ENCODE measurements around the gene DNAAF1. TPM values are rescaled to one million over a fixed set of nuclear protein-coding genes. Genes with fewer than 3 reads are reported as not detected.

DNAAF1 gene
- total RNA-seq, 3 donors from 2014 or later = 1.2 to 9.5 TPM; not detected in 1

DNA sequence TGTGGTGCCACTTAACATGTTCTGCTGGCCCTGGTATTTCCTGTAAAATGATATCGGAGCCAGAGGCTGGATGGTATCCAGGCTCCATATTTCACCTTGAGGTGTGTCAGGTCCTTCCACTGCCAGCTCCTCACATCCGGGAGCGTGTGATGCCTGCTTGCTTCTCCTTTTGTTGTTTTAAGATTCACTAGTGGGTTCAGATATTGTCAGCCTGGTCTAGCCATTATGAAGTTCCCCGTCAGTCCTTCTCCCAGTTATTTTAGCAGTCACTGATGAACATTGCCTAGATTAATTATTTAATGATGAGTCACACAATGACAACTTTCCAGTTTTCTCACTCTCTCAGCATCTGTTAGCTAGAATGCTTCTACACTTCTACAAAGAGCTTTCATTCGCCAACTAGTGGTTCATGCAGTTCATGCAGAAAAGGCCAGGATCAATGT lies 11.3 kb downstream of the DNAAF1 start:
- no peak for TF ChIP-seq POLR2A (IDR thresholded peaks at IDR 0.05)
- TF ChIP-seq, protein P1, sequence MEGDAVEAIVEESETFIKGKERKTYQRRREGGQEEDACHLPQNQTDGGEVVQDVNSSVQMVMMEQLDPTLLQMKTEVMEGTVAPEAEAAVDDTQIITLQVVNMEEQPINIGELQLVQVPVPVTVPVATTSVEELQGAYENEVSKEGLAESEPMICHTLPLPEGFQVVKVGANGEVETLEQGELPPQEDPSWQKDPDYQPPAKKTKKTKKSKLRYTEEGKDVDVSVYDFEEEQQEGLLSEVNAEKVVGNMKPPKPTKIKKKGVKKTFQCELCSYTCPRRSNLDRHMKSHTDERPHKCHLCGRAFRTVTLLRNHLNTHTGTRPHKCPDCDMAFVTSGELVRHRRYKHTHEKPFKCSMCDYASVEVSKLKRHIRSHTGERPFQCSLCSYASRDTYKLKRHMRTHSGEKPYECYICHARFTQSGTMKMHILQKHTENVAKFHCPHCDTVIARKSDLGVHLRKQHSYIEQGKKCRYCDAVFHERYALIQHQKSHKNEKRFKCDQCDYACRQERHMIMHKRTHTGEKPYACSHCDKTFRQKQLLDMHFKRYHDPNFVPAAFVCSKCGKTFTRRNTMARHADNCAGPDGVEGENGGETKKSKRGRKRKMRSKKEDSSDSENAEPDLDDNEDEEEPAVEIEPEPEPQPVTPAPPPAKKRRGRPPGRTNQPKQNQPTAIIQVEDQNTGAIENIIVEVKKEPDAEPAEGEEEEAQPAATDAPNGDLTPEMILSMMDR (IDR thresholded peaks at IDR 0.05) = no peak
- no peak for TF ChIP-seq POLR2AphosphoS5 (IDR thresholded peaks at IDR 0.05)
- Histone ChIP-seq H3K4me3 (no peak overlapping the region), H3K27me3 (no peaks in the 10 kb centered on the region), H3K27ac (no peak overlapping the region), H3K4me1 (no peaks in the 10 kb centered on the region), H3K9me3 (no peaks in the 10 kb centered on the region), H3K36me3 (no peaks in the 10 kb centered on the region)
- no peak for DNase-seq (ENCODE audit: low spot score in 2 of 2)
- intact Hi-C loops (cut with DNase I; ENCODE audit: low total_unique reads) = no loop called here

DNA sequence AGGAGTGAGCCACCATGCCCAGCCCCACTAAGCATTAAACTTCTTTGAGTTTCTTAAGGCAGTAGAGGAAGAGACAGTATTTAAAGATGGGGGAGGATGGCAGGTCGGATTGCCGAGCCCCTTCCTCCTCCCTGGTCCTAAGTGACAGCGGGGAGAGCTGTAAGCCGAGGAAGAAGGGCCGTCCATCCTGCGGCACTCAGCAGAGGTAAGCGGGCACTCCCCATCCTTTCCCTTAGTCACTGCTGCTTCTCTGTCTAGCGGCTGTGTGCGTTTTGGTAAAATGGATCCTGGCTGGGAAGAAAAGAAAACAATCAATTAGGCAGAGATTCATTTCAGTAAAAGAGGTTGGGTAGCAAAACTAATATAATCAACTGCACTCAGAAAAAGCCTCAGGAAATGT lies 13.9 kb downstream of the DNAAF1 start:
- Histone ChIP-seq H3K36me3 (no peaks in the 10 kb centered on the region), H3K27ac (no peak overlapping the region), H3K27me3 (no peaks in the 10 kb centered on the region), H3K4me1 (no peaks in the 10 kb centered on the region), H3K4me3 (no peak overlapping the region), H3K9me3 (no peaks in the 10 kb centered on the region)
- TF ChIP-seq POLR2A (IDR thresholded peaks at IDR 0.05) = no peak
- TF ChIP-seq POLR2AphosphoS5 (IDR thresholded peaks at IDR 0.05) = no peak
- TF ChIP-seq, protein P1 (IDR thresholded peaks at IDR 0.05) = no peak
- intact Hi-C loops (cut with DNase I; ENCODE audit: low total_unique reads) = loop anchor here (2.0 kb wide), 1 partner anchor 56 kb away; no protein-coding TSS in a partner anchor
- DNase-seq (ENCODE audit: low spot score in 2 of 2) = no peak

DNA sequence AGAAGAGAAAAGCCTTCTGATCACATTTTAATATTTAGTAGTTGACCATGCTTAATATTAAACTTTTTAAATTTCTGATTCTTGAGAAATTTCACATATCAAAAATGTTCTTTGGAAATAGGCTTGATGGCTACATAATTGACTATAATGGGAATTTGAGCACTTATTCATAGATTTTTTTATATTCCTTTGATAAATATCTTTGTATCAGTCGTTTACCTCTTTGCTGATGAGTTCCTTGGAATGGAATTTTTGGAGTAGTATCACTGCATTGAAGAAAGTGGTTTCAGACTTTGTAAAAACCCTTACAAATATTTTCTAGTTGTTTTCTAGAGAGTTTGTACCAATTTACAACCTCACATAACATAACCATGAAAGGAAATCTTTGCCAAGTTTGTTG lies 14.7 kb downstream of the DNAAF1 start:
- Histone ChIP-seq H3K27me3 (no peaks in the 10 kb centered on the region), H3K9me3 (no peaks in the 10 kb centered on the region)
- no peak for TF ChIP-seq POLR2AphosphoS5 (IDR thresholded peaks at IDR 0.05)
- TF ChIP-seq, protein P1 (IDR thresholded peaks at IDR 0.05) = no peak

DNA sequence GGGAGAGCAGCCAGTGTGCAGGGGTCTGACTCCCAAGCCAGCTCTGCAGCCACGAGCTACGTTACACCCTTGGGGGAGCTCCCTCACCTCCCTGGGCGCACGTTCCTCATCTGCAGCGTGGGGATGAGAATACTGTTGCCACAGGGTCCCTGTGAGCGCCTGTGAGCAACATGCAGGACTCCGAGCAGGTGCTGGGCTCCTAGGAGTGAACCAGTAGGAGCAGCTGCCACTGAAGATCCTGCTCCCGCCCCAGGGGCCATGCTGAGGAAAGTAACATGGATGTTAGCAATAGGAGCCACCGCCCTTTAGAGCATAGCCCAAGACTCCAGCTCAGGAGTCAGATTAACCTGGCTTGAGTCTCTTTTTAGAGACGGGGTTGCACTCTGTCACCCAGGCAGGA lies 15.9 kb downstream of the DNAAF1 start:
- no peak for DNase-seq (ENCODE audit: low spot score in 2 of 2)
- no peaks in the 10 kb centered on the region for H3K9me3 ChIP-seq
- TF ChIP-seq POLR2AphosphoS5 (IDR thresholded peaks at IDR 0.05) = no peak
- TF ChIP-seq POLR2A (IDR thresholded peaks at IDR 0.05) = no peak
- TF ChIP-seq, protein P1 (IDR thresholded peaks at IDR 0.05) = no peak
- H3K4me3 ChIP-seq = no peak overlapping the region
- H3K27ac ChIP-seq = no peak overlapping the region
- H3K36me3 ChIP-seq = no peaks in the 10 kb centered on the region
- H3K27me3 ChIP-seq = no peaks in the 10 kb centered on the region
- H3K4me1 ChIP-seq = no peaks in the 10 kb centered on the region
- intact Hi-C loops (cut with DNase I; ENCODE audit: low total_unique reads) = no loop called here

More for the DNA sequence above, 14.7 kb downstream of the DNAAF1 start:
- Histone ChIP-seq H3K27ac (no peak overlapping the region), H3K36me3 (no peaks in the 10 kb centered on the region), H3K4me1 (no peaks in the 10 kb centered on the region), H3K4me3 (no peak overlapping the region)
- DNase-seq (ENCODE audit: low spot score in 2 of 2) = no peak
- intact Hi-C loops (cut with DNase I; ENCODE audit: low total_unique reads) = loop anchor here (2.0 kb wide), 1 partner anchor 55 kb away; no protein-coding TSS in a partner anchor

DNA sequence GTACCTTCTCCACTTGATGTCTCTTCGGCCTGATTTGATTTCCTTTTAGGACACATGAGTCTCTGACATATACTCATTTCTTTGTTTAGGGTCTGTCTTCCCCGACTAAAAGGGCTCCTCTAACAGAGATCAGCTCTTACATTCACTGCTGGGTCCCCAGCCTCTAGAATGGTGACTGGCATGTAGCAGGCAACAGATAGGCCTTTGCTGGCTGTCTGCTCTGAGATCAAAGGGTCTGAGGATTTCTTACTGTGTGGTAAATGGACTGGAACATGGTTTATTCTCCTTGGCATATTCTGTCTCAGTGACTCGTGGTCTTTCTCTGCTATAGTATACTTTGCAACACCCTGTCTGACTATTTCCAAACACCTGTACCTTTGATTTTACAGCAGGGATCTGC lies 16.7 kb downstream of the DNAAF1 start:
- H3K27ac ChIP-seq = no peak overlapping the region
- no peak for DNase-seq (ENCODE audit: low spot score in 2 of 2)
- intact Hi-C loops (cut with DNase I; ENCODE audit: low total_unique reads) = no loop called here
- H3K36me3 ChIP-seq = no peaks in the 10 kb centered on the region
- H3K9me3 ChIP-seq = no peaks in the 10 kb centered on the region
- no peak overlapping the region for H3K4me3 ChIP-seq
- TF ChIP-seq POLR2A (IDR thresholded peaks at IDR 0.05) = no peak
- no peak for TF ChIP-seq POLR2AphosphoS5 (IDR thresholded peaks at IDR 0.05)
- TF ChIP-seq, protein P1 (IDR thresholded peaks at IDR 0.05) = no peak
- no peaks in the 10 kb centered on the region for H3K27me3 ChIP-seq
- H3K4me1 ChIP-seq = no peaks in the 10 kb centered on the region
